ENCODE measurements around the gene ARL15.

ARL15 gene

DNA sequence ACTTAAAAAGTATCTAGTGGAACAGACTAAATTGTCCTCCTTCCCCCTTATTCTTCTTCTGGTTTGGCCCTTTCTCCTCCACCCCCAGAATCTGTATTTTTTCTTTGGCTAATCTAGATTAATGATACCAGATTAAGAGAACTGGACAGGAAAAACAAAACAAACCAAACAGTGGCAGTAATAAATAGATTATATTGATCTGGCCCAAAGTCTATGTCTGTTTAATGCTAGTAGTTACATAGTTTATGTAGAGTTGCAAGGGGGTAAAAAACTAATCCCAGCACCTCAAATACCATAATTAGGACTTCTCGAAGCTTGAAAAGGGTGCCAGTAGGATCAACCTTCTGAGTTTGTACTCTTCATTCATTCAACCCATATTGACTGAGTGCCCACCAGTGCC, 104.5 kb downstream of the ARL15 start:
- no peak for DNase-seq (ENCODE audit: low spot score)

DNA sequence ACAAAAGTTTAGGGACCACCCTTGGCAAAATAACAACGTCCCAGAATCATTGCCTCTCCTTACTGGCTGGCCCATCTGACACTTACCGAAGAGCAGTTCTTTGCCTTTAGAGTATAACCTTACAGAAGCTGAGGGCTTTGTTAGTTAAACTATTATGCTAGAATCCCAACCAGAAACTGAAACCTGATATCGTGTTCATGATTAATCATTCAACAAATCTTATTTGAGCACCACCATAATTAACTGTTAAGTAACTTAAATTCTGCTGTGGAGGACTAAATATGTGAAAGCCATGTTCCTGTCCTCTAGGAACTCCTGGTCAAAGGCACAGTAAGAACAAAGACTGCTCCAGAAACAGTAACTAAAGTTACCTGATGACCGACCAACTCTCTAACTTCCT, 104.9 kb downstream of the ARL15 start:
- DNase-seq (ENCODE audit: low spot score) = no peak

DNA sequence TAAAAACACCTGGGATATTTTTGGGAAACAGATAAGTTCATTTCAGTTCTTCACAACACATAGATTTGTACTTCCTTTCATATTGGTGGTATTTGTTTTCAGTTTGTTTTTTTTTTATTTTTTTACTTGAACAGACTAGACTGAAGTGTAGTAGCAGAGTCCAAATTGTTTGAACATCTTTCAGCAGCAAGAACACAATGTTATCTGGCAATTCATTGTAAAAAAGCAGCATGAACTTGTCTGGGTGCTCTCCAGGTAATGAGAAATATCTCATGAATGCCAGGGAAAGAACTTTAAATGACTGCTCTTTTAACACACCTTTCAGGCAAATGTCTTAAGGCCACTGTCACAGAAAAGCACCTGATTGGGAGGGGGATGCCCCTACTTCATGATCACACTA, 113.4 kb downstream of the ARL15 start:
- DNase-seq (ENCODE audit: low spot score) = no peak

DNA sequence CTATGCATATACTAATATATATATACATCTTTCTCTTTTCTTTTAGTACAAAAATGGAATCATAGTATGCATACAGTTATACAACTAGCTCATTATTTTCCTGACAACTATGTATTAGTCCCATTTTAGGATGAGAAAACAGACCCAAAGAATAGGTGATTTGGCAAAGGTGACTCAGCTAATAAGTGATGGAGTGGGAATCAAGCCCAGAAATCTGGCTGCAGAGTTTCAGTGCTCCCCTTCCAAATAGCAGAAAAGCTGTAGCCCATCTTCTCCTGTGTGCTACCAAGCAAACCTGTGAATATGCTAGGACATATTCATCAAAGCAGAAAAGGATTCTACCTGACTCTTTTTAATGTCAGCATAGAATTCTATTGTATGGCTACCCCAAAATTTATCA, 114.7 kb downstream of the ARL15 start:
- no peak for DNase-seq (ENCODE audit: low spot score)

DNA sequence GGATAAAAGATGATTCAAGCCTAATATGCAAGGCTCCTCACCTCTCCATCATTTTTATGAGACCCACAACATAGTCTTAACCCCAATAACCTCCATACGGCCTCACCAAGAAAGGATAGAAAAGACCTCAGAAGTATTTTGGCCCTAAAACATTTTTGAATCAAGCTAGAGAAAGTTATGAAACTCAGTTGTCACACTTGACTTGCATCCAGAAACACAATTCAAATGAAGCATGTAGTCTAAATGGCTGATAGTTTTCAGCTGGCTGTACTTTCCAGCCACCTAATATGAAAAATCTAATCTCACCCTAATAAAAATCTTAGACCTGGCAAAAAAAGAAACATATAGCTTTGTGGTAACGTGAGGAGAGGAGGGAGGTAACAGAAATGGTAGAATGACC, 116.1 kb downstream of the ARL15 start:
- DNase-seq (ENCODE audit: low spot score) = no peak

DNA sequence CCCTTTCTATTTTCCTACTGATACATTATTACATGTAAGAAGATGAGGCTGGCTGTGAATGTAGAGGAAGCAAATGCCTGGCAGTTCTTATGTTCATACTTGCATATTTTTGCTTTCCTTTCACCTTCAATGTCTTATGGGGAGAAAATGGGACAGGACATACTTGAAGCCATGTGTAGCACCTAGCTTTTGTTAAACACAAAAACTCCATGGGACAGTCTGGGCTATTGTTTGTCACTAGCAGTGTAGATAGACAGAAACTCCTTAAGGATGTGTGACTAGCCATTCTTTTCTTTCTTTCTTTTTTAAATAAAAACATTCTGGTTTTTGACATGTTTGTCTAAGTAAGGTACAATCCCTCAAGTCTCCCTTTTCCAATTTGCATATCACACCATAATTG, 122.7 kb downstream of the ARL15 start:
- no peak for DNase-seq (ENCODE audit: low spot score)

DNA sequence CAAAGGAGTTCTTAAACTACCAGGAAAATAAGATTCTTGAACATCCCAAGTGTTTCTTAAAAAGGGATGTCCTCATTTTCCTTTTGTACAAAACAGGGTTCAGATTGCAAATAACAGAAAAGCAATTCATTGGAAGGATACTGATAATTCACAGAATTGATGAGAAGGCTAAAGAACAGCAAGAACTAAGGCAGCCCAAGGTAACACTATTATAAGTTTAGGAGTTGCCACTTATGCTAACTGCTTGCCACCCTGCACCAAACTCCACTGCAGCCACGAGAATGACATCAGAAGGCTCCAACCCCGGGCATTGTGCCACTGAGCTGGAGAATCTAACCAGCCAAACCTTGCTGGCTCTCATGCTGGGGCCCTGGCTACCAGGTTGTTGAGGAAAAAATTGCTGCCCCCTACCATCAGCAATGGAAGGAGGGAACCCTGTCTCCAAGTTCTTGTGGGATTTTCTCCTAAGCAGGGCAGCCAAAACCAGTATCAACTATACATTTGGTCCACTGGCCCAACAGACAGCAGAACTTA, 123.4 kb downstream of the ARL15 start:
- DNase-seq (ENCODE audit: low spot score) = no peak

DNA sequence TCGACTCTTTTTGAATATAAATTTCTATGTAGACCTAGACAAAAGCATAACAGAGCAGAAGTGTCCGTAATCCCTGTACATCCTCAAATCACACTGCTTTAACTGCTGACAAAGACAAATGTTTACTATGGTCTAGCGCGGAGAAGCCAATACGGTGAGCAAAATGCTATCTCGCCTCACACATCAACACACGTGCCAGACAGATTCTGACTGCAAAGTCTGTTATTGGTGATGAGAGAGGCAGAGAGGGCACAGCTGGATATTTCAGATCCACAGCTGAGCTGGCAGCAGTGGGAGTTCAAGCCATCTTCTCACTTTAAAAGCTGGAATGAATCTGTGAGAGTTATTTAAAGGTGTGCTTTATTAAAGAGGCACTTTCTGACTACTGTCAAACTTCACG, 124.3 kb downstream of the ARL15 start:
- no peak for DNase-seq (ENCODE audit: low spot score)

DNA sequence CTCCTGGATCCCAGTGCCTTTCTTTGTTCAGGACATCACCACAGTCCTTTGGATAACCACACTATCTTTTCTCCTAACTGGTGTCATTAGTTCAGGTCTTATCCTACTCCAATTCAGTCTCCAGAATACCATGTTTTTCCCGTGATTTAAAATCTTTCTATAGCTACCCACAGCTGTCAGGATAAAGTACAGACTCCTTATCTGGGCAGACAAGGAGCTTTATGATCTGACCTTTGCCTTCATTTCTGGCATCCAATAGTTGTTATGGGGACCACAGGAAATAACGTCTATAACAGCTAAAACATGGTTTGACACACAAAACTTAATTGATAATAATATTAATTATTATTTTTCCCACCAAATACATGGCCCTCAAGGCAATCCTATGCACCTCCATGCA, 125.6 kb downstream of the ARL15 start:
- DNase-seq (ENCODE audit: low spot score) = no peak

DNA sequence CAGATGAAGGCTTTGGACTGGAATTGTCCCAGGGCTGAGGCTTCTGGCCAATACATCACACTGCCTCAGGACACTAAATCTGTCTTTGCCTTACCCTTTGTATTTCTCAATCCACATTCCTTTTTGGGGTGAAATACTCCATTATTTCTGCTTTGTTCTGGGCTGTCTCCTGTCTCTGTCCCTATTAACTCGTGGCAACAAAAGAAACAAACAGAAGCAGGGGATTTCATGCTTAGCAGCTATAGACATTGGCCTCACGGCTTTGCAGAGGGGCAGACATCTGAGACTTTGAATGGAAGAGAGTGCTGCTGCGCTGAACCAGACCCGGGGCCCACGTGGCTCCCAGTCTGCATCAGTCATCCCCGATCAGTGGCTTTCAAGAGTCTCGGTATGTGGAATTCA, 129.7 kb downstream of the ARL15 start:
- DNase-seq (ENCODE audit: low spot score) = no peak

DNA sequence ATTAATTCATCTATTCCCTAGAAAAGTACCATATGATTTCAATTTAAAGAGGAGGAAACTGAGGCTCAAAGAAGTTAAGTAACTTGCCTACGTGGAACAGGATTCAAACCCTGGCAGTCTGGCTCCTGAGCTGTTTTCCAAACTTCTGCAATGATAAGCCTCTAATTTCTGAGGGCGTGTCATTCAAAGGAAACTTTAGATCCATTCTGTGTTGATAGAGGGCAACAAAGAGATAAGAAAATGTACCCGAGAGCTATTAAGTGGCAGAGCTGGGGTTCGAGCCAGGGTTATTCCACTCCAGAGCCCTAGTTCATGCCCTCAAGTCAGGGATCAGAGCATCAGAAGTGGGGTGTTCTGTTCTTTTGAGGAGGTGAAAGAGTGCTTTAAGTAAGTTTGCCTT, 131.4 kb downstream of the ARL15 start:
- DNase-seq (ENCODE audit: low spot score) = no peak

DNA sequence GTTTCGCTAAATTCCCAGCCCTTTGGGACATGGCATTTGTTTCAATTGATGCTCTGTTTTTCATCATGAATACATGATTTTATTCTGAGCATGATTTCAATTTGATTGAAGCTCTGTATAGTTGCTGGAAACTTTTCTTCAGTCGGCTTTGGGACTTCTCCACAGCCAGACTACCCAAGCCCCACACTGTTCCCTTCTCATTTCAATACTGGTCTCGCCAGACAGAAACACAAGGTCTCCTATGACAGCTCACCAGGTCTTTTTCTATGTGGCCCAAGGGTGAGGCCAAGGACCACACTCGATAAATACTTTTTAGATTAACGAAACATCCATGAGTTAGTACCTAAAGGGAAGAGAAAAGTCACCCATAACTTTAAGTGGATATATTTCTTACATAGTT, 132.2 kb downstream of the ARL15 start:
- no peak for DNase-seq (ENCODE audit: low spot score)

DNA sequence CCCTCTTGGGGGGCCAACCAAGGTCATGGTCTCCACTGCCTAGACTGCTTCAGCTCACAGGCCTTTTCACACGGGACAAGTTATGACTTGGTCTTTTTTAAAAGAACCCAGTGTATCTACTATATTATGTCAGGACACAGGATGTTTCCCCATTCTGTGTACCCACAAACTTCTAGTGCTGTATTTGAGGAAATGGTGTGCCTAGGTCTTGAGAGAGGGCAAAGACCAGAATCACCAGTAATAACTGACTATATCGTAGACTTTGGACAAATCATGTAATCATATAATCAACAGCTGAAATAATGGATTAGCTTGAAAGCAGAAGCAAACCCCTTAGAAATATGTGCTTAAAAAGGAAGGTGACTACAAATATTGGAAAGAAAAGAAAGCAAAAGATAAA, 133.3 kb downstream of the ARL15 start:
- DNase-seq (ENCODE audit: low spot score) = no peak

DNA sequence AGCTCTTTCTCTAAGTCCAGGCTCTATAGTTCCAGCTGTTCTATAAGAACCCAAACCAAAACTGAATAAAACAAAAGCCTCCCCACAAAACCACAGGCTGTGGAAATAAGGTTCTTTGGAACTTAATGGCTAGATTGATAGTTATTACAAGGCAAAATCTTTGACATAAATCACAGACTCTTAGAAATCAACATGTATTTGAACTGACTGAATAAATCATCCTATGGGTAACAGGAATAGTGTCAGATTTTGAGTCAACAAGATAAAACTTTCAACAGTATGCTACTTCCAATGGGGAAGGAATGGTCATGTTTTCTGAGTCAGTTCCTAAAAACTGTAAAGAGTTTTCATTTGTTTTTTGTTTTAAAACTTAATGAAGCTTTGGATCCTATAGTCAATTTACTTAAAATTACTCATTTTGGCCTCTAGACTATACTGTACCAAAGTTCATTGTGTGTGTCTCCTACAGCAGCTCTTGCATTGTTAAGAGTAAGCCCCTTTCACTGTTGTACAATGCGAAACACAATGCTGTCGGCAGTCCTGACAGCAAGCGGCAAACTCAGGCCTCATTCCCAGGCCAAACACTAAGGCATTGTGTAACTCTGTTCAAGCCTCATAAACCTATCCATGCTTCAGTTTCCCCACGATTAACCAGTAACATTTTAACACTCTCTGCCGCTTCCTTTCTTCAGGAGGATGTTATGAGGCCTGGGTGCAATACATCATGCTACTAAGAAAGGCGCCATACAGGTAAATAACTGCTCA, 134.1 kb downstream of the ARL15 start:
- DNase-seq (ENCODE audit: low spot score) = no peak

DNA sequence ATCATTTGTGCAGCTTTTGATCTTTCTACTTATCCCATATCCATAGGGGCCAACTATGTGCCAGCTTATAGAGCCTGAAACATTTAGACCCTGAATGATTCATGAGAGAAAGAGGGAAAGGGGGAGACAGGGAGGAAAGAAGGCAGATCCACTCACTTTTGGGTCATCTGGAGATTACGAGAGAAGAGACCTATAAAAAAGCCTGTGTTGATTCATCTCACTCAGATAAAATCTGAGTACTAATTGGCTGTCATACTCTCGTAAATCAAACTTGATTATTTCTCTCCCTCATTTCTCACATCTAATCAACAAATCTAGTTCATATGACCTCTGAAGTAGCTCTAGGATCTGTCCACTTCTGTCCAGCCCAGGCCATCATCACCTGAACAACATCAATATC, 137.1 kb downstream of the ARL15 start:
- no peak for DNase-seq (ENCODE audit: low spot score)

DNA sequence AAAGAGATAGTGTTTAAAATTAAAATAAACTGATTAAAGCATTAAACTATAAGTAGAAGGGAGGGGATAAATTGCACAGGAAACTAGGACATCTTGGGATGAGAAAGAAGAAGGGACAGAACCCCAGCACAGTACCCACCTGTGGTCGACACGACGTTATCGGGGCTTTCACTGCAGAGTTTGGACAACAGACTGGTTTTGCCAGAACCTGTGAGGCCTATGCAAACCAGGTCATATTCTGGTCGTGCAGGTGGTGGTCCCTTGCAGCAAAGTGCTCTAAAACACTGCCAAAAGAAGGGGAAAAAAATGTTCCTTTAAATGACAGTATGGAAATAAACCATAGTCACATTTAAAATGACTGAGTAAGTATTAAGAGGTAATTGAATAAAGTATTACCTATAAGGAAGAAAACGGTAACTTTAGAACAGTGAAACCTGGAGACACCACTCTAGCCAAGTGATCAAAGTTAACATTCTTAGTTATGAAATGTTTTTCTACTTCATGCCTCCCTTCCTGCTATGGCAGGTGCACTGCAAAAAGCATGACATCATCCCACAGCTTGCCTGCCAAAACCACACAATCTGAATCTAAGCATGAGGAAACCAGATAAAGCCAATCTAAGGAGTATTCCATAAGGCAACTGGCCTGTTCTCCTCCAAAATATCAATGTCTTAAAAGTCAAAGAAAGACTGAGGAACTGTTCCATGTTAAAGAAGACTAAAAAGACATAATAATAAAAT, 138.6 kb downstream of the ARL15 start:
- DNase-seq (ENCODE audit: low spot score) = no peak

DNA sequence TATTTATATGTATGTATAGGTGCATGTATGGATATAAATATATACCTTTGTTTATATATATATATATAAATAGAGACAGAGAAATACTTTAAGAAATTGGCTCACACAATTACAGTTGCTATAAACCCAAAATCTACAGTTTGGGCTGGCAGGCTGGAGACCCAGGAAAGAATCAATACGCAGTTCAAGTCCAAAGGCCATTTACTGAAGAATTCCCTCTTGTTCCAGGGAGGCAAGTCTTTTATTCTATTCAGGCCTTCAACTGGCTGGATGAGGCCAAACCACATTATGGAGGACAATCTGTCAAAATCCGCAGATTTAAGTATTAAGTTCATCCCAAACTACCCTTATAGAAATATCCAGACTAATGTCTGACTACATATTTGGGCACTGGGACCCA, 144.7 kb downstream of the ARL15 start:
- no peak for DNase-seq (ENCODE audit: low spot score)

DNA sequence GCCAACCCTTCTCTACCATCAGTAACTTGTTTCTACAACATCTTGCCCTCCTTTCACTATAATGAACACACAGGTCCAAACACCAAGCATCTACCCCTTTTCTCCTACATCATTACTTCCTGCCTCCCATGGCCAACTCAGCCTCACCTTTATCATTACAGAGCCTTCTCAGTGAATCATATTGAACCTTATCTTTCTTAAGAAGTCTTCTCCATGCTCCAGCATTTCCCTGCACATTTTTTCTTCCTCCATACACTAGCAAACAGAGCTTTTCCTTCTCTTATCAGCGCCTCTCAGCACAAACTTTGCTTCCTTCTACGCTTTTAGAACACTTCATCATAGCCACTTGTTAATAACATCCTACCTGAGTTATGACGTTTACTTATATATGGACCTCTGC, 148.2 kb downstream of the ARL15 start:
- DNase-seq (ENCODE audit: low spot score) = no peak

DNA sequence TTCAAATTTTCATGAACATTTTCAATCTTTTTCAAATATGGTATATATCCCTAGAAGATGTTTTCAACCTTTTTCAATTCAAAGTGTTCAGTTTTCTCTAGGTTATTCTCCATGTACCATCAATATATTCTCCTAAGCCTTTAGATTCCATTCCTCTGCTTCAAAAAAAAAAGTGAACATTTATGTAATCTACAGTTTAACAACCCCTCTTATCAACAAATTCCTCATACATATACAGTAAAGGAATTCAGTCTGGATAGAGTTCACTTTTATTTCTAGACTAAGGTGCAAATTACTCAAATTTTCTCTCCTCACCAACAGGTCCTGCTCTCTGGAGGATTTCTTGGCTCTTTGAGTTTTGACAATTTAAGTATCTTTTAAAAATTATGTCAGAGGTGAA, 150.0 kb downstream of the ARL15 start:
- DNase-seq (ENCODE audit: low spot score) = no peak

DNA sequence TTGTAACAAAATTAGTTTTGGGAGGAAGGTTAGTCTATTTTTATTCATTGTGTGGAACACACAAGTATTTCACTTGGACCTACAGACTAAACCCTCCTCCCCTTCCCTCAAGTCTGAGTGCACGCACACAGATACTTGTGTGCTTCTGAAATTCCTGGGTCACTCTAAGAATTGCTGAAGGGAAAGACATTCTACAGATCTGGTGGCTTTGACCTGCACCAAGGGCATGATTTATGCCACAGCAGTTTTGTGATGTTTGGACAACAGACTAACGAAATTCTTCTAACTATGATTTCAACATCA, 150.5 kb downstream of the ARL15 start:
- DNase-seq (ENCODE audit: low spot score) = no peak

DNA sequence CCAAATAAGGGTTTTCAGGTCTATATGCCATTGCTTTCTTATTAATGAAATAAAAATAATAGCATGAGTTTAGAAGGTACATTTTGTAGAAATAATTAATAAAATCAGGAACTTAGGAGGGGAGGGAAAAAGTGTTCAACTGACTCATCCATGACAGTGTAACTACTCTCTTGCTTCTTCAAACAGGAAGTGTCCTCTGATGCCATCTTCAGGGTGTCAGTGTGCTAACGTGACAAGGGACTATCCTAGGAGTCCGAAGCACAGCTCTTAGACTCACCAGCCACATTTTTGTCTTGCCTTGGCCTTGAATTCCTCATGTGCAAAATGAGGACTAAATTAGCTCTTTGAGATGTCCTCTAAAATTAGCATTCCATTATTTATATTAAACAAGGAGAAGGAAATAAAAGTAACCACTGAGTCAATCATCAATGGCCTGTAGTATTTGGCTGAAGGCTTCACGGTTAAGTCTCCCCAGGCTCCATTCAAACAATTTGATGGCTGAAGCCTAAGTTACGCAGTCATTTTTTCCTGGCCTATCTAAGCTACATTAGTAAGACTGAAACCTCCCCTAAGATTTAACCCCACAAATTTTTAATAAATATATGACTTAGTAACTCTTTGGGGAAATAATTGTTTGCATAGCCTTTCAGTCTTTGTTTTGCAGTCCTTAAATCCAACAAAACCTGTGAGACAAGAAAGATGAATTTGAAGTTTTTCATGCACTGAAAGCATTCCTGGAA, 151.1 kb downstream of the ARL15 start:
- DNase-seq (ENCODE audit: low spot score) = no peak

DNA sequence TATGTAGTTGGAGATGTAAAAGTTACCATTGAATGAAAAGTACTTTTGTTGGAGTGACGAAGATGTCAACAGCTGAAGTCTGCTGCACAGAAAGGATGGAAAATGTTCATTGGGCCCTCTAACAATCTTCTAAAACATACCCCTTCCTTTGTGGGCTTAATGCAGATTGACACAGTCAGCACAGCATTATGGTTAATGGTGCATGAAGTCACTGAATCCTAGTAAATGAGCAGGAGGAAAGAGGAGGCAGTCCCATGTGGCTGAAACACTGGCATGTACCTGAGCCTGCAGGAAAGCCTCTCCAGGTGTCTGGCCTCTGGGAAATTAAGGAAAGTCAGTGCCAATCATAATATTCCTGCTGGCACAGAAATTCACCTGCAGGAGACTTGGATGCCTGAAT, 153.8 kb downstream of the ARL15 start:
- DNase-seq (ENCODE audit: low spot score) = no peak

DNA sequence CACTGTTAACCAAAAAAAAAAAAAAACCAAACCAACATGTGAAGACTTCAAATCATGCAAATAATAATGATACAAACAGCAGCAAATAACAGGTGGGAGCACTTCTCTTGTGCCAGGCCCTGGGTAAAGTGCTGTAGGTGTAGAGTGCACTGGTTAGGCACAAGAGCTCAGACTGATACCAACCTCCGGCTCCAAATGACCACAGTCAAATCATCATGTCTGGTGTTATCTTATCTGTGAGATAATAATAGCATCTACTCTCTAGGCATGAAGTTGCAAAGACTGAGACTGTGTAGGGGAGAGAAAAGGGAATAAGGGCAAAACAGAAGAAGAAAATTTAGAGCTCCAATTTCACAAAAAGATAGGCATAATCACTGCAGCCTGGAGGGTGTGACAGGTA, 159.5 kb downstream of the ARL15 start:
- DNase-seq (ENCODE audit: low spot score) = no peak
